GM19452 (cell line): ENCODE results near the gene DCUN1D2.
"Not testable (repeated sequence)": the region's sequence is repeated elsewhere in the genome, so short reads cannot be mapped to it uniquely, and the experiment has no call there.

Source experiments
- ATAC-seq: cut with Tn5 transposase; IDR thresholded peaks from one replicate; pipeline ENCODE4 v1.9.1; 2021; ENCODE audit not compliant: unreplicated experiment

Gene DCUN1D2

GRCh38 chr13:113490496-113491417 lies at the start of gene DCUN1D2:
Gene DCUN1D2, minus strand, starts transcription at chr13:113490711. Its CDS starts 42 bp downstream, at chr13:113490669.
- ATAC-seq: peak; percentile 75

- ATAC-seq: no peak
These were observed 49.3 kb upstream of the DCUN1D2 start for GRCh38 chr13:113539822-113540221.

- ATAC-seq: no peak
These were observed 48.7 kb upstream of the DCUN1D2 start for GRCh38 chr13:113539176-113539575.

- ATAC-seq: no peak
These were observed 48.2 kb upstream of the DCUN1D2 start for GRCh38 chr13:113538689-113539058.

- no peak for ATAC-seq
These were observed 47.6 kb upstream of the DCUN1D2 start for GRCh38 chr13:113537909-113538688.

GRCh38 chr13:113537205-113537604 lies 46.7 kb upstream of the DCUN1D2 start:
- no peak for ATAC-seq

GRCh38 chr13:113536461-113537110 lies 46.1 kb upstream of the DCUN1D2 start:
- no peak for ATAC-seq

GRCh38 chr13:113535381-113535781 lies 44.9 kb upstream of the DCUN1D2 start:
- ATAC-seq: no peak

GRCh38 chr13:113534236-113534860 lies 43.8 kb upstream of the DCUN1D2 start:
- no peak for ATAC-seq

- ATAC-seq: no peak
These were observed 42.8 kb upstream of the DCUN1D2 start for GRCh38 chr13:113533161-113533840.

GRCh38 chr13:113532156-113532806 lies 41.8 kb upstream of the DCUN1D2 start:
- ATAC-seq: no peak

GRCh38 chr13:113531041-113531873 lies 40.7 kb upstream of the DCUN1D2 start:
- ATAC-seq: no peak

- ATAC-seq: no peak
These were observed 38.3 kb upstream of the DCUN1D2 start for GRCh38 chr13:113528813-113529180.

- ATAC-seq: no peak
These were observed 37.7 kb upstream of the DCUN1D2 start for GRCh38 chr13:113528101-113528812.

GRCh38 chr13:113527272-113527958 lies 36.9 kb upstream of the DCUN1D2 start:
- no peak for ATAC-seq

- no peak for ATAC-seq
These were observed 36.1 kb upstream of the DCUN1D2 start for GRCh38 chr13:113526466-113527220.

- ATAC-seq: not testable (repeated sequence)
These were observed 31.9 kb upstream of the DCUN1D2 start for GRCh38 chr13:113522438-113522837.
